ENCODE data around the gene KCNK15.

GRCh38 chr20:44765701-44766347, 20.2 kb downstream of the KCNK15 start:
- TF ChIP-seq CTCF (IDR thresholded peaks at IDR 0.05) (no peak), POLR2A (IDR thresholded peaks at IDR 0.05) (no peak), POLR2AphosphoS5 (IDR thresholded peaks at IDR 0.05) (no peak), EP300 (IDR thresholded peaks at IDR 0.05) (no peak)
